Activated naive CD8-positive, alpha-beta T cell treated with anti-CD3 and anti-CD28 coated beads, Interleukin-2, amount 10 ng/mL, durations not matched to agents 7 days and 5 days (primary cell): ENCODE results near the gene HOXB8. TPM values are rescaled to one million over a fixed set of nuclear protein-coding genes. Genes with fewer than 3 reads are reported as not detected.

Source experiments
- ATAC-seq: fragments of 150-1000 bp; cut with Tn5 transposase; one replicate; pipeline ENCODE4 v1.10.0; 2021; ENCODE audit warnings: low read depth, moderate library complexity
- POLR2A ChIA-PET: fragments of 350-600 bp; sonication (Branson Sonifier 250); formaldehyde crosslinking; loops from one replicate; lab custom pipeline; 2021; ENCODE audit warnings: antibody characterized with exemption; lab: Charles Lee
- DNase-seq: peaks from one replicate; pipeline ENCODE4 v3.0.0; 2021
- H3K27ac Mint-ChIP-seq: one replicate; pipeline ENCODE4 v1.8.0; 2022; ENCODE audit warnings: mild to moderate bottlenecking, mixed read lengths
- H3K27me3 Mint-ChIP-seq: one replicate; pipeline ENCODE4 v1.8.0; 2022; ENCODE audit warnings: mild to moderate bottlenecking, moderate library complexity, mixed read lengths
- H3K36me3 Mint-ChIP-seq: one replicate; pipeline ENCODE4 v1.8.0; 2021; ENCODE audit warnings: mild to moderate bottlenecking, mixed read lengths
- H3K4me1 Mint-ChIP-seq: one replicate; pipeline ENCODE4 v1.8.0; 2021; ENCODE audit warnings: mixed read lengths
- H3K4me3 Mint-ChIP-seq: one replicate; pipeline ENCODE4 v1.8.0; 2022; ENCODE audit warnings: mild to moderate bottlenecking, moderate library complexity, mixed read lengths
- H3K9me3 Mint-ChIP-seq: one replicate; pipeline ENCODE4 v1.8.0; 2021; ENCODE audit warnings: mixed read lengths
- total RNA-seq, 2 experiments: library from RNA; stranded (reverse); gene quantifications; one replicate each; pipeline ENCODE4 v1.2.3, GENCODE V29; 2021

The HOXB8 gene
- total RNA-seq, 2 experiments from 2014 or later = not detected

- Mint-ChIP-seq H3K9me3 (no peaks in the 10 kb centered on the region), H3K36me3 (no peaks in the 10 kb centered on the region), H3K4me1 (peaks cover 29% of the 10 kb centered on the region), H3K27ac (no peak overlapping the region), H3K27me3 (peaks cover 81% of the 10 kb centered on the region), H3K4me3 (no peak overlapping the region)
- DNase-seq (no peak), ATAC-seq (no peak)
- POLR2A ChIA-PET = interaction anchor here (0.6 to 1.1 kb wide), 3 partner anchors 13 to 526 kb away, joined by 3 to 4 read pairs (median 3); partner anchors contain the start of gene HOXB5
Measured at GRCh38 chr17:48605991-48606891, 8.9 kb downstream of the HOXB8 start.

DNA sequence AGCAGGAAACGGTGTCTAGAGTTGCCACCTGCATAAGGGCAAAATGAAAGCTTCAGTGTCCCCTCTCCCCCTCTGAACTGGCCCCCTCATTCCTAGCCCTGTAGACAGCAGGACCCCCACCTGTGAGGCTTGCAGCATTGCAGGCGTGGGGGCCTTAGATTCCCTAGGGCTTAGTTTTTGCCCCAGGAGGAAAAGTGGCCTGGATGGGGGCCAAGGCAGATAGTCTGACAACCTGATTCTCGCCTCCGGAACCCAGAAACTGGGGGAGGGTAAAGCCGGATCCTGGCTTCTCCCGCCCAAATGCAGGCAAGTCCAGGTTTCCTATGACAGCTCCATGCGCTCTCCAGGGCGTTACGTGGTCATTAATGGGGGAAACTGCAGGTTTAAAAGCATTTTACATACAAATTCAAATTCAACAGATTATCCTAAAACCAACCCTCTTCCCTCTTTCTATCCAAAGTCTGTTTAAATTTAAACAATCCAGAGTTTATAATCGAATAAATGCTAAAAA, 9.6 kb downstream of the HOXB8 start:
- Mint-ChIP-seq H3K27me3 (peaks cover 85% of the 10 kb centered on the region), H3K9me3 (no peaks in the 10 kb centered on the region), H3K36me3 (no peaks in the 10 kb centered on the region), H3K4me1 (peaks cover 28% of the 10 kb centered on the region), H3K27ac (no peak overlapping the region), H3K4me3 (no peak overlapping the region)
- no peak for DNase-seq
- POLR2A ChIA-PET = no interaction called here
- ATAC-seq = no peak

GRCh38 chr17:48604770-48605329, 10.2 kb downstream of the HOXB8 start, which contains the start of gene HOXB6:
TSS of gene HOXB6 (minus strand) at chr17:48604986. CDS start at chr17:48598150, 6,836 bp downstream.
- Mint-ChIP-seq H3K27ac (no peak within 1 kb of the TSS), H3K4me1 (peaks cover 27% of the 10 kb centered on the region), H3K9me3 (no peaks in the 10 kb centered on the region), H3K4me3 (peak within 1 kb of the TSS; percentile 82), H3K27me3 (peaks cover 91% of the 10 kb centered on the region), H3K36me3 (no peaks in the 10 kb centered on the region)
- DNase-seq (no peak), ATAC-seq (no peak)
- POLR2A ChIA-PET = no interaction called here

DNA sequence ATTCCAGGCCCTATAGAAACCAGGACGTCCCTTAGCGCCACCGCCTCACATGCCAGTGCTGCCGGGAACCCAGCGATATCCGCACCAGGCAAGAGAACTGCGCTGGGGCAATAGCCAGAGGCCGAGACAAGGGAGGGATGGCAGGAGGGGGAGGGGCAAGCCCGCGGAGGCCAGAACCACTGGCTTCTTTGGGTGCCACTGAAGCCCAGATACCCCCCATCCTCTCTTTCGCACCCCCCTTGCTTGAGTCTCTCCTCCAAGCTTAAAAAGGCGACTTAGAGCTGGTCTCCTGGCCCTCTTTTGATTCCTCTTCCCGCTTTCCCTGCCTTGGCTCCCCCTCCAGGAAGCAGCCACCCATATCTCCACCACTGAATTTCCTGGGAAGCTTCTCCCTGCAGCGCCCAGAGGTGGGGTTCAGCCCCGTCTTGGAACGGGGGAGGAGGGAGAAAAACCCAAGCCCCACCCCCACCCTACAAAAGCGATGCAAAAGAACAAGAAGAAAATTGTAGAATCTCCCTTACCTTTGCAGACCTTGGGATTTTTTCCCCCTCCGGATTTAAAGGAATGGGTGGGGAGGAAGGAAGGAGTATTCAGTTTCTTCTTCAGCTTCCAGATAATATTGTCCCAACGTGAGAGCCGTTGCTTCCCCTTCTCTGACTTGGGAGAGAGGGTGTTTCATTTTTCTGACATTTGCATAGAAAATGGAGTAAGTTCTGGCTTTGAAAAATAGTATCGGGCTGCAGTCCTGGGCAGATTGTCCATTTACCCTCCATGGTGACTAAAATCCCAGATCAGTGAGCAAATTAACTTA, 10.9 kb downstream of the HOXB8 start:
- peaks cover 25% of the 10 kb centered on the region for H3K4me1 Mint-ChIP-seq
- H3K27me3 Mint-ChIP-seq = peaks cover 91% of the 10 kb centered on the region
- H3K27ac Mint-ChIP-seq = no peak overlapping the region
- POLR2A ChIA-PET = no interaction called here
- no peak for DNase-seq
- H3K9me3 Mint-ChIP-seq = no peaks in the 10 kb centered on the region
- no peaks in the 10 kb centered on the region for H3K36me3 Mint-ChIP-seq
- ATAC-seq = no peak
- H3K4me3 Mint-ChIP-seq = peak overlapping the region; percentile 82

DNA sequence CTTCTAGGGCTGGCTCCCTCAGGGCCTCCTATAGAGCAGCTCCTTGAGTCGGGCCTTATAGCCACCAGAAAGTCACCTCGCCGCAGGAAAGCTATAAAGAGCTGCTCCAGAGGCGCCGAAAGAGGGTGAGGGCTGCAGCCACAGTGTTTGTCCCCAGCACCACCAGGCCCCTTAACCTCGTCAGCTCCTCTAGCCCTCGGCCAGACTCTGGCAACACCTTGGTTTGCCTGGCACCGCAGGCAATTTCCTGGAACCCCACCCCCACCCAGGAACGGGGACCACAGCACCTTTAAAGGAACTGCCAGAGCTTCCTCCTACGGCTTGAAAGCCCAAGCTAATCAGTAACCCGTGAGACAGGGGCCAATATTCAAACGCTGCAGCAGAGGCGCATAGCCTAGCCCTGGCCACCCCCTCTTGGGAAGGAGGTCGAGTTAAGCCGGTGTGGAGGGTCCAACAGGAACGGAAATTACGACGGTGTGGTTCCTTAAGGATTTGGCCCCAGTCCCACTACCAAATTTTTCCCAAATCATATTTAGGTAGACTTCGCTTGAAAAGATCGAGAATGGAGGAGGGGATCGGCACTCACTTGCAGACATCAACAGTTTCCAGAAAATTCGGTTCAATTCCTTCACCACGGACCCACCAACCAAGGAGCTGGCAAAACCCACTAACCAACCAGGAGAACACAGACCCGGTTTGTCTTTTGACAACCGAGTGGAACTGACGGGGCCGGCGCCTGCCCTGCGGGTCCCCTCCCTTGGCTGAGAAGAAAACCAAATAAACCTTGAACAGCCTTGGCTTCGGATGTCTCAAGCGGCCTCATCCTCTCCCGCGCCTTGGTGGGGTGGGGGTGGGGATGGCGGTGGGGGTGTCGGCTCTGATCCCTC, 13.3 kb downstream of the HOXB8 start:
- Mint-ChIP-seq H3K27me3 (peaks cover 95% of the 10 kb centered on the region), H3K4me1 (peaks cover 35% of the 10 kb centered on the region), H3K27ac (no peak overlapping the region), H3K4me3 (peak overlapping the region; percentile 19), H3K36me3 (no peaks in the 10 kb centered on the region), H3K9me3 (no peaks in the 10 kb centered on the region)
- DNase-seq = no peak
- POLR2A ChIA-PET = interaction anchor here (0.6 to 0.9 kb wide), 4 partner anchors 13 to 518 kb away, joined by 3 to 4 read pairs (median 4); no protein-coding TSS in a partner anchor
- ATAC-seq = no peak

DNA sequence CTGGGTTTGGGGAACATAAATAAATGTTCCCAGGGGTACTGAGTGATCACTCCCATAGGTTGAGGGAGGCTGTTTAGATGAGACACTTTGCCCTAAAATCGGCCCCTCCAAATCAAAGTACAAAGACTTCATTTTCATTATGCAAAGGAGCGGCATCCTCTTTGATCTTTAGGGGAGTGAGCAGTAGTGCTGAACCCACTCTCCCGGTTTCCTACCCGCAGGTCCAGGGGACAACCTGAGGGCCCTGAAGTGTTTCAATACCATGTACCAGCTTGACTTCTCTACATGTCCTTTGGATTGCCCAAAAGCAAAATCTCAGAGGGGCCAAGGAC, 13.9 kb downstream of the HOXB8 start:
- DNase-seq (no peak), ATAC-seq (no peak)
- Mint-ChIP-seq H3K36me3 (no peaks in the 10 kb centered on the region), H3K4me1 (peaks cover 42% of the 10 kb centered on the region), H3K9me3 (no peaks in the 10 kb centered on the region), H3K27ac (no peak overlapping the region), H3K27me3 (peaks cover 95% of the 10 kb centered on the region), H3K4me3 (no peak overlapping the region)
- POLR2A ChIA-PET = interaction anchor here (0.6 to 0.9 kb wide), 5 partner anchors 13 to 517 kb away, joined by 3 to 4 read pairs (median 3); no protein-coding TSS in a partner anchor

DNA sequence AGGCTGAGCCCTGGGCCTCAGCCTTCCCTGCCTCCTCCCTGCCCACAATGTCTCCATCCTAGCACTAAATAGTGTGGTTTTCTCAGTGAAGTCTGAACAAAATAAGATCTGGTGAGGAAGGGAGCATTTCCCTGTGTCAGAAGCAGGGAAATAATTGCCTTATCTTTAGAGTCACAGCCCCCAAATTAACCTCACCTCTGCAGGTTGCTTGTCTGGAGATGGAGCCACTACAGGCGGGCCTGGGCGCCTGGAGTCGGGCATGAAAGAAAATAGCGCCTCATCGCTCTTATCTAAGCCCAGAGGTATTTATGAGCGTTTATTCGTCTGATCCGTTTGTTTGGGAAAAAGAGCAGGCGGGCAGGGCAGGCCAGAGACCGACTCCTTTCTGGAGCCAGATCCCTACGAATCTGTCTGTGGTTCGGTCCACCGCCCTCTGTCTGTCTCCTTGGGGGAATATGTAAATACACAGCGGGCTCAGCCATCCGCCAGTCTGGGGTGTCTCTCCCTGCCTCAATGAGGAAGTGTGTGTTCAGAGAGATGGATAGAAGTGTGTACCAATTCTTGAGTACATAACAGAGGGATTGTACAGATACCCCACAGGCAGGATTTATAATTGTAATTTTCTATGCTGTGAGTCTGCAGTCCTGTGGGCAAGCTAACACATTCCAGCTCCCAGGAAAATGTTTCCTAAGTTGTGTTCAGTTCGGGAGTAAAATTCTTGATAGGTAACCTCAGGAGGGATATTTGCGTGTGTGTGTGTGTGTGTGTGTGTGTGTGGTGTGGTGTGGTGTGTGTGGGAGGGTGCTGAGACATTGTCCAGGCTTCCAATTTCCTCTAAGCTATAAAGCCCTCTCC, 14.6 kb downstream of the HOXB8 start:
- Mint-ChIP-seq H3K4me3 (no peak overlapping the region), H3K9me3 (no peaks in the 10 kb centered on the region), H3K27ac (no peak overlapping the region), H3K4me1 (peaks cover 42% of the 10 kb centered on the region), H3K27me3 (peaks cover 96% of the 10 kb centered on the region), H3K36me3 (no peaks in the 10 kb centered on the region)
- no peak for ATAC-seq
- DNase-seq = no peak
- POLR2A ChIA-PET = interaction anchor here (0.6 to 0.9 kb wide), 4 partner anchors 14 to 117 kb away, joined by 3 to 4 read pairs (median 3); no protein-coding TSS in a partner anchor

DNA sequence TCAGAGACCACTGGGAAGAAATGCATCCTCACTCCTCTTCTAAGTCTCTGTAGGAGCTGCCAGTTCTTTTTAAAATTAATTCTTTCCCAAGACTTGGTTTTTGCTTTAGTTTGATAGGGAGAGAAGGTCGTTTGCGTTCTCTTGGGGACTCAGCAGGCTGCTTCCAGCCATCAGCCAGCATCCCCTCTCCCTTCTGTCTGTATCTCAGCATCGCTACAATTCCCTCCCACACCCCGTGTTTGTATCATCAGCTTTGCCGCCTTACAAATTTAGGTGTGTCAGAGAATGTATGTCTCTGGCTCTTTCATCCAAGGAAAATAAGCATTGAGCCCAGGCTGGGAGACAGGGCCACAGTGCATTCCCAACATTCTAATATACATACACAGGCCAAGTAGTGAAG, 15.7 kb downstream of the HOXB8 start:
- Mint-ChIP-seq H3K27me3 (peaks cover 96% of the 10 kb centered on the region), H3K9me3 (no peaks in the 10 kb centered on the region), H3K27ac (no peak overlapping the region), H3K4me1 (peaks cover 40% of the 10 kb centered on the region), H3K4me3 (no peak overlapping the region), H3K36me3 (no peaks in the 10 kb centered on the region)
- no peak for DNase-seq
- no peak for ATAC-seq
- POLR2A ChIA-PET = interaction anchor here (0.6 kb wide), 1 partner anchor 466 kb away, joined by 3 read pairs; no protein-coding TSS in a partner anchor

- no peaks in the 10 kb centered on the region for H3K9me3 Mint-ChIP-seq
- no peaks in the 10 kb centered on the region for H3K36me3 Mint-ChIP-seq
- H3K4me1 Mint-ChIP-seq = peaks cover 40% of the 10 kb centered on the region
- H3K27ac Mint-ChIP-seq = no peak overlapping the region
- ATAC-seq = no peak
- peaks cover 96% of the 10 kb centered on the region for H3K27me3 Mint-ChIP-seq
- no peak for DNase-seq
- H3K4me3 Mint-ChIP-seq = peak overlapping the region; percentile 83
- POLR2A ChIA-PET = interaction anchor here (0.6 kb wide), 1 partner anchor 465 kb away, joined by 3 read pairs; no protein-coding TSS in a partner anchor
Measured at GRCh38 chr17:48598736-48599135, 16.4 kb downstream of the HOXB8 start.

- peak; percentile 68 for DNase-seq
- Mint-ChIP-seq H3K27ac (no peak overlapping the region), H3K9me3 (no peaks in the 10 kb centered on the region), H3K36me3 (no peaks in the 10 kb centered on the region), H3K27me3 (peaks cover 94% of the 10 kb centered on the region), H3K4me3 (peak overlapping the region; percentile 83), H3K4me1 (peaks cover 38% of the 10 kb centered on the region)
- ATAC-seq = peak; percentile 40
- POLR2A ChIA-PET = no interaction called here
Measured at GRCh38 chr17:48597778-48598631, 17.1 kb downstream of the HOXB8 start.

DNA sequence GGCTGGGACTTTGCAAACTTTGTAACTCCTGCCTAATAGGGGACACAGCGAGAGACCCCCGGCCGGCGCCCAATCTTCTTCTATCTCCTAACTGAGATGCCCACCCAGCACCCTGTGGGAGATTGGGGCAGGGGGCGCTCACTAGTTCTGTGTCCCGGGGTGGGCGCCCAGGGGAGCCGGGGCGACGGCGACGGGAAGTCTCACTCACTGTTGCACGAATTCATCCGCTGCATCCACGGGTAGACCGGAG, 17.6 kb downstream of the HOXB8 start:
- Mint-ChIP-seq H3K4me3 (peak overlapping the region; percentile 83), H3K9me3 (no peaks in the 10 kb centered on the region), H3K4me1 (peaks cover 39% of the 10 kb centered on the region), H3K27me3 (peaks cover 94% of the 10 kb centered on the region), H3K36me3 (no peaks in the 10 kb centered on the region), H3K27ac (no peak overlapping the region)
- no peak for DNase-seq
- ATAC-seq = no peak
- POLR2A ChIA-PET = no interaction called here
